Endodermal cell (in vitro differentiated cells): ENCODE measurements around the gene ABCD3. TPM values are rescaled to one million over a fixed set of nuclear protein-coding genes. Genes with fewer than 3 reads are reported as not detected.

Source experiments
- DNase-seq: peaks from one replicate; pipeline ENCODE4 v3.0.0-alpha.2; 2017
- H3K27ac ChIP-seq: 2 replicates; pipeline ENCODE4 v1.5.1; 2013; ENCODE audit warnings: mild to moderate bottlenecking, low read depth, low read length, moderate library complexity
- H3K27me3 ChIP-seq: 2 replicates; pipeline ENCODE4 v1.6.1; 2013; ENCODE audit warnings: mild to moderate bottlenecking, low read length, moderate library complexity; ENCODE audit not compliant: insufficient read depth, control insufficient read depth, poor library complexity, severe bottlenecking
- H3K36me3 ChIP-seq: 2 replicates; pipeline ENCODE4 v1.7.0; 2013; ENCODE audit warnings: mild to moderate bottlenecking, low read length, moderate library complexity; ENCODE audit not compliant: control insufficient read depth, insufficient read depth
- H3K4me1 ChIP-seq: one replicate; pipeline ENCODE4 v1.7.0; 2013; ENCODE audit warnings: low read length; ENCODE audit not compliant: control insufficient read depth, insufficient read depth
- H3K4me3 ChIP-seq: 2 replicates; pipeline ENCODE4 v1.5.1; 2013; ENCODE audit warnings: mild to moderate bottlenecking, low read length, moderate library complexity
- H3K9ac ChIP-seq: 2 replicates; pipeline ENCODE4 v1.6.1; 2013; ENCODE audit warnings: mild to moderate bottlenecking, low read length, moderate library complexity; ENCODE audit not compliant: poor library complexity, severe bottlenecking; ENCODE audit errors: extremely low read depth
- H3K9me3 ChIP-seq: 2 replicates; pipeline ENCODE4 v1.6.1; 2013; ENCODE audit warnings: mild to moderate bottlenecking, low read length, moderate library complexity; ENCODE audit not compliant: control insufficient read depth
- H3K27ac Mint-ChIP-seq: 2 replicates; pipeline ENCODE4 v1.8.0; 2020; ENCODE audit warnings: mixed read lengths
- H3K27me3 Mint-ChIP-seq: 2 replicates; pipeline ENCODE4 v1.8.0; 2021; ENCODE audit warnings: mild to moderate bottlenecking, mixed read lengths; ENCODE audit not compliant: insufficient read depth
- H3K36me3 Mint-ChIP-seq: 2 replicates; pipeline ENCODE4 v1.8.0; 2020; ENCODE audit warnings: low read depth, mixed read lengths
- H3K4me1 Mint-ChIP-seq: 2 replicates; pipeline ENCODE4 v1.8.0; 2020; ENCODE audit warnings: mixed read lengths
- H3K4me3 Mint-ChIP-seq: 2 replicates; pipeline ENCODE4 v1.8.0; 2020; ENCODE audit warnings: mild to moderate bottlenecking, moderate library complexity, mixed read lengths
- H3K9me3 Mint-ChIP-seq: 2 replicates; pipeline ENCODE4 v1.8.0; 2020; ENCODE audit warnings: mild to moderate bottlenecking, mixed read lengths
- CTCF ChIP-seq: fragments of 200-600 bp; sonication (generic); conservative IDR thresholded peaks from 2 replicates; pipeline ENCODE4 v1.5.0; 2021; ENCODE audit warnings: antibody characterized with exemption, mild to moderate bottlenecking
- WGBS, 2 experiments: methylation state at CpG; one replicate each; pipeline versions ENCODE4 v1.1.5 to v1.1.7; 2013; ENCODE audit warnings: missing lambda C conversion rate in 2 of 2, mixed read lengths in 1 of 2; ENCODE audit not compliant: insufficient coverage in 1 of 2, insufficient read length in 1 of 2; 5-methylcytosine and 5-hydroxymethylcytosine counted together
- total RNA-seq, 2 donors: library from RNA; stranded (reverse); fragmentation: NEBNext Ultra II Directional in 1 of 2; extraction: Animal tissue kit (Norgen Biotek cat#: 25700) in 1 of 2; gene quantifications; 2 replicates in 1 of 2; 3 replicates in 1 of 2; pipeline ENCODE4 v1.2.1, GENCODE V29; 2021

The ABCD3 gene
- total RNA-seq, 2 donors from 2014 or later, result 28.1 to 33.3 TPM

- Mint-ChIP-seq H3K9me3 (no peaks in the 10 kb centered on the region), H3K36me3 (peaks cover 44% of the 10 kb centered on the region), H3K27me3 (no peaks in the 10 kb centered on the region), H3K4me3 (no peak overlapping the region), H3K4me1 (peaks cover 4% of the 10 kb centered on the region), H3K27ac (no peak overlapping the region)
- no peak for DNase-seq
- WGBS, 2 experiments, result 95 to 98% methylated on average over 2 of the region's 2 CpGs
- Histone ChIP-seq H3K9ac (no peak overlapping the region), H3K36me3 (peaks cover 19% of the 10 kb centered on the region), H3K4me1 (no peaks in the 10 kb centered on the region), H3K27ac (no peak overlapping the region), H3K9me3 (no peaks in the 10 kb centered on the region), H3K27me3 (peaks cover 33% of the 10 kb centered on the region), H3K4me3 (no peak overlapping the region)
- TF ChIP-seq CTCF, result no peak
These were observed 83.2 kb downstream of the ABCD3 start for GRCh38 chr1:94501426-94501825.

DNA sequence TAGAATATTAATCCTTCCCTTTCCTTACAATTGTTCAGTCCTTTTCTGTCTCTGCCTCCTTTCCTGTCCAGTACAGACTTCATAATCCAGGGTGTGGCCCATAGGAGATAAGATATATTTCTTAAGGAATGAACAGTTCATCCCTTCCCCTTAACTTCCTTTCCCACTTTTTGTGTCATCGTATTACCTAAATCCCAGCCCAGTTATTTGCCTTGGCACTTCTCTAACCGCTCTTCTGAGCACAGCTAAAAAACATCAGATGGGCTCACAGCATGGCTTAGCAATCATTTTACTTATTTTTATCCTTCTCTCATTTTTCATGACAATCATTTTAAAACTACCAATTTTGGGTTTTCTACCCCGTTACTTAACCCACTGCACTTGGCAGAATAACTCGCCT, 83.7 kb downstream of the ABCD3 start:
- Mint-ChIP-seq H3K36me3 (peaks cover 45% of the 10 kb centered on the region), H3K27ac (no peak overlapping the region), H3K4me3 (no peak overlapping the region), H3K27me3 (no peaks in the 10 kb centered on the region), H3K4me1 (peaks cover 4% of the 10 kb centered on the region), H3K9me3 (no peaks in the 10 kb centered on the region)
- Histone ChIP-seq H3K9me3 (no peaks in the 10 kb centered on the region), H3K27ac (no peak overlapping the region), H3K36me3 (peaks cover 19% of the 10 kb centered on the region), H3K4me3 (no peak overlapping the region), H3K9ac (no peak overlapping the region), H3K27me3 (peaks cover 30% of the 10 kb centered on the region), H3K4me1 (no peaks in the 10 kb centered on the region)
- no peak for TF ChIP-seq CTCF
- DNase-seq, result no peak
- 94% methylated on average over 2 to 4 of the region's 4 CpGs for WGBS, 2 experiments

DNA sequence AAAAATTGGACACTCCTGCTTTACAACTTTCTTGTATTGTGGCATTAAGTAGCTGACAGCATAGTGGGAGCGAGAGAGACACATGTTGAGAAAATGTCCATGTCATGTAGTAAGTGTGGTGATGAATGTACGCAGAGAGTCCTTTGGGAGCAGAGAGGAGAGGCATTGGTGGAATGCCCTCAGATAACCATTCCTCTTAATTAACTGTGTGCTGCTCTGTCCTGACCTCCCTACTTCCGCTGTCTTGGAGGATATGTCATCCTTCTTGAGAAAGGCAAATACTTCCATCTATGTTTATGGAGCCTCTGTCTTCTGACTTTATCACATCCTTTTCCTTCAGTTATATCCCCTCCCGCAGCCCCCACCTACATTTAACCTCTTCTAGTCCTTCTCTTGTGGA, 85.0 kb downstream of the ABCD3 start:
- peaks cover 22% of the 10 kb centered on the region for H3K27me3 ChIP-seq
- no peak overlapping the region for H3K27ac Mint-ChIP-seq
- WGBS, 2 experiments, result 94% methylated on average over 3 to 4 of the region's 4 CpGs

More for the DNA sequence above, 85.0 kb downstream of the ABCD3 start:
- no peak overlapping the region for H3K9ac ChIP-seq
- no peak overlapping the region for H3K4me3 ChIP-seq
- peaks cover 2% of the 10 kb centered on the region for H3K9me3 Mint-ChIP-seq
- no peaks in the 10 kb centered on the region for H3K9me3 ChIP-seq
- no peak for TF ChIP-seq CTCF
- H3K36me3 ChIP-seq, result peaks cover 19% of the 10 kb centered on the region
- H3K4me3 Mint-ChIP-seq, result no peak overlapping the region
- H3K27me3 Mint-ChIP-seq, result no peaks in the 10 kb centered on the region
- no peaks in the 10 kb centered on the region for H3K4me1 ChIP-seq
- H3K4me1 Mint-ChIP-seq, result peaks cover 4% of the 10 kb centered on the region
- H3K36me3 Mint-ChIP-seq, result peaks cover 46% of the 10 kb centered on the region
- no peak overlapping the region for H3K27ac ChIP-seq
- DNase-seq, result no peak
